ENCODE data around the gene CYP1A2.

- no peak for TF ChIP-seq EZH2 (IDR thresholded peaks at IDR 0.05; ENCODE audit: borderline replicate concordance, low read length)
- no peak for TF ChIP-seq CTCF (conservative IDR thresholded peaks at IDR 0.05 in 1 of 2, IDR thresholded peaks at IDR 0.05 in 1 of 2; ENCODE audit: extremely low read depth in 1 of 2, insufficient read depth in 1 of 2, low read depth in 1 of 2, low read length in 2 of 2)
Observed at GRCh38 chr15:74722591-74722990, 26.1 kb upstream of the CYP1A2 start.

All from mammary epithelial cell (primary cell).